Measurements from ENCODE around the gene ARHGEF25. TPM values are rescaled to one million over a fixed set of nuclear protein-coding genes. Genes with fewer than 3 reads are reported as not detected.

ARHGEF25 gene
- total and polyA plus RNA-seq, 2 of the 13 experiments (the other 11 are each of a cell fraction or from before 2014, with no cell fraction given) = 11.5 to 12.5 TPM

DNA sequence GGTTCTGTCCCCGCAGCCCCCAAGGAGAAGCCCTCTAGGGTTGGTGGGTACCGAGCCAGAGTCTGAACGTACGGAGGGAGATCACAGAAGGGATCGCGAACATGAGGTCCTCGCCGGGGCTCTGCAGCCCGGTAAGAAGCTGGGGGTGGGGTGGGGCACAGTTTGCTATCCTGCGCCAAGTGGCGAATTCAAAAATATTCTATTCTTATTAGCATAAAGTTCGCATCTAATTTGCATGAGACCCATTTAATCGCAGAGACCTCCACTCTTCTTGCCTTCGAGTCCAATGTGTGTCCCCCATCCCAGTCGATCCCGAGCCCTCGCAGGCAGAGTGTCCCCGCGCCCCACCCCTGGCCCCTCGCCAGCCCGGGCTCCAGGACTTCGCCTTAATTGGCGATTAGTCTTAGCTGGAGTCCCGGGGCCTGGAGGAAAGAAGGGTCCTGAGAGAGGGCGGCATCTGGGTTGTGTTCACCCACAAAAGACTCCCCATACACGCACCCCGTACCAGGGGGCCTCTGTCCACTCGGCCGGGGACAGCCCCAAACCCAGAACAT, 604 bp upstream of the ARHGEF25 start (continued):
- TF ChIP-seq, protein P1, sequence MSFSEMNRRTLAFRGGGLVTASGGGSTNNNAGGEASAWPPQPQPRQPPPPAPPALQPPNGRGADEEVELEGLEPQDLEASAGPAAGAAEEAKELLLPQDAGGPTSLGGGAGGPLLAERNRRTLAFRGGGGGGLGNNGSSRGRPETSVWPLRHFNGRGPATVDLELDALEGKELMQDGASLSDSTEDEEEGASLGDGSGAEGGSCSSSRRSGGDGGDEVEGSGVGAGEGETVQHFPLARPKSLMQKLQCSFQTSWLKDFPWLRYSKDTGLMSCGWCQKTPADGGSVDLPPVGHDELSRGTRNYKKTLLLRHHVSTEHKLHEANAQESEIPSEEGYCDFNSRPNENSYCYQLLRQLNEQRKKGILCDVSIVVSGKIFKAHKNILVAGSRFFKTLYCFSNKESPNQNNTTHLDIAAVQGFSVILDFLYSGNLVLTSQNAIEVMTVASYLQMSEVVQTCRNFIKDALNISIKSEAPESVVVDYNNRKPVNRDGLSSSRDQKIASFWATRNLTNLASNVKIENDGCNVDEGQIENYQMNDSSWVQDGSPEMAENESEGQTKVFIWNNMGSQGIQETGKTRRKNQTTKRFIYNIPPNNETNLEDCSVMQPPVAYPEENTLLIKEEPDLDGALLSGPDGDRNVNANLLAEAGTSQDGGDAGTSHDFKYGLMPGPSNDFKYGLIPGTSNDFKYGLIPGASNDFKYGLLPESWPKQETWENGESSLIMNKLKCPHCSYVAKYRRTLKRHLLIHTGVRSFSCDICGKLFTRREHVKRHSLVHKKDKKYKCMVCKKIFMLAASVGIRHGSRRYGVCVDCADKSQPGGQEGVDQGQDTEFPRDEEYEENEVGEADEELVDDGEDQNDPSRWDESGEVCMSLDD (CRISPR knock-in tag; IDR thresholded peaks at IDR 0.05; ENCODE audit: borderline replicate concordance) = no peak
- TF ChIP-seq ZC3H4 (CRISPR knock-in tag; IDR thresholded peaks at IDR 0.05; ENCODE audit: borderline replicate concordance) = no peak

DNA sequence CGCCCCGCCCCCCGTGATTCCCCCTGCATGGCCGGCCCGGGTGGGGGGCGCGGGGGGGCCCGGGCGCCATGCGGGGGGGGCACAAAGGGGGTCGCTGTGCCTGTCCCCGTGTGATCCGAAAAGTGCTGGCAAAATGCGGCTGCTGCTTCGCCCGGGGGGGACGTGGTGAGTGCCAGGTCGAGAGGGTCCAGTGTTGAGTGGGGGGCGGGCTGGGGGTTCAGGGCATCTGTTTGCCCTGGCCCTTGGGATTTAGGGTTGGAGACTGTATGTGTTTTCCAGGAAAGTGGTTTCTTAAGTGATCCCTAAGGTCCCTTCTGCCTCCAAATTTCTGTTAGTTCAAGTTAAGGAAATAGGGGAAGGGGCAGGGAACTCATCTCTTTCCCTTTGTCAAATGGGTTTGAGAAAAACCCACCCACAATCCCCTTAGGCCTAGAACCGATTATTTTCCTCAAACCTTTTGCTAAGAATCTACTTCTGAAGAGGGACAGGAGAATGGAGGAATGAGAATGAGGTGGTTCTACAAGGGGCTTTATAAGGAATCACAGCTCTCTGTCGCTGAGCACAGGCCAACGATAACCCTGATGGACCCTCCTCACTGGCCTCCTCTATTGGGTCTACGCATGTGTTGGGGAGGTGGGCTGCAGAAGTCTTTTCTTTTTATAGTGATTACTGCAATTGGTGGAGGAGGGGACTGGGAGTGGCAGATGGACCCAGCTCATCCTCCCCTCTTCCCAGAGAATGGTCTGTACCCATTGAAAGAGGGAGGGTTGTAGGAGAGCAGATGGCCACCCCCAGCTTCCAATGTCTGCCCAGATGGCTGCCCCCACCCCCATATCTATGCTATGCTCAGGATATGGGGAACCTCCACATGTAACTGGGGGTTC, 834 bp downstream of the ARHGEF25 start:
- H2AFZ ChIP-seq (ENCODE audit: low read length) = no peak overlapping the region
- POLR2A ChIA-PET = interaction anchor here (0.9 to 2.8 kb wide), 10 partner anchors 8 to 160 kb away, joined by 3 to 26 read pairs (median 6); partner anchors contain the start of genes DCTN2, DDIT3, EEF1AKMT3 and METTL1

More for the DNA sequence above, 834 bp downstream of the ARHGEF25 start:
- TF ChIP-seq, protein P2, sequence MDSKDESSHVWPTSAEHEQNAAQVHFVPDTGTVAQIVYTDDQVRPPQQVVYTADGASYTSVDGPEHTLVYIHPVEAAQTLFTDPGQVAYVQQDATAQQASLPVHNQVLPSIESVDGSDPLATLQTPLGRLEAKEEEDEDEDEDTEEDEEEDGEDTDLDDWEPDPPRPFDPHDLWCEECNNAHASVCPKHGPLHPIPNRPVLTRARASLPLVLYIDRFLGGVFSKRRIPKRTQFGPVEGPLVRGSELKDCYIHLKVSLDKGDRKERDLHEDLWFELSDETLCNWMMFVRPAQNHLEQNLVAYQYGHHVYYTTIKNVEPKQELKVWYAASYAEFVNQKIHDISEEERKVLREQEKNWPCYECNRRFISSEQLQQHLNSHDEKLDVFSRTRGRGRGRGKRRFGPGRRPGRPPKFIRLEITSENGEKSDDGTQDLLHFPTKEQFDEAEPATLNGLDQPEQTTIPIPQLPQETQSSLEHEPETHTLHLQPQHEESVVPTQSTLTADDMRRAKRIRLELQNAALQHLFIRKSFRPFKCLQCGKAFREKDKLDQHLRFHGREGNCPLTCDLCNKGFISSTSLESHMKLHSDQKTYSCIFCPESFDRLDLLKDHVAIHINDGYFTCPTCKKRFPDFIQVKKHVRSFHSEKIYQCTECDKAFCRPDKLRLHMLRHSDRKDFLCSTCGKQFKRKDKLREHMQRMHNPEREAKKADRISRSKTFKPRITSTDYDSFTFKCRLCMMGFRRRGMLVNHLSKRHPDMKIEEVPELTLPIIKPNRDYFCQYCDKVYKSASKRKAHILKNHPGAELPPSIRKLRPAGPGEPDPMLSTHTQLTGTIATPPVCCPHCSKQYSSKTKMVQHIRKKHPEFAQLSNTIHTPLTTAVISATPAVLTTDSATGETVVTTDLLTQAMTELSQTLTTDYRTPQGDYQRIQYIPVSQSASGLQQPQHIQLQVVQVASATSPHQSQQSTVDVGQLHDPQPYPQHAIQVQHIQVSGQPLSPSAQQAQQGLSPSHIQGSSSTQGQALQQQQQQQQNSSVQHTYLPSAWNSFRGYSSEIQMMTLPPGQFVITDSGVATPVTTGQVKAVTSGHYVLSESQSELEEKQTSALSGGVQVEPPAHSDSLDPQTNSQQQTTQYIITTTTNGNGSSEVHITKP (CRISPR knock-in tag; IDR thresholded peaks at IDR 0.05; ENCODE audit: low read depth) = peak; percentile 66; the same call in 1 of the 2 replicates
- no peak for TF ChIP-seq ELF4 (CRISPR knock-in tag; IDR thresholded peaks at IDR 0.05; ENCODE audit: borderline replicate concordance)
- no peak for ATAC-seq
- Histone ChIP-seq H3K4me3 (replicated peaks in 1 of 3; ENCODE audit: insufficient read depth in 1 of 3, low read depth in 2 of 3, low read length in 3 of 3) (peak overlapping the region; percentile 71 to 78 (median 76); a peak in 5 of 6 replicates), H3K36me3 (replicated peaks in 1 of 2; ENCODE audit: control insufficient read depth in 1 of 2, insufficient read depth in 2 of 2, low read length in 2 of 2) (no peaks in the 10 kb centered on the region), H3K4me2 (ENCODE audit: low read depth, low read length) (peak overlapping the region; percentile 73), H3K9ac (ENCODE audit: insufficient read depth, low read depth, low read length) (peak overlapping the region; percentile 67), H3K27ac (ENCODE audit: extremely low read length, insufficient read depth, low read length) (no peak overlapping the region), H3K4me1 (ENCODE audit: insufficient read depth, low read length) (peaks cover 32% of the 10 kb centered on the region), H3K9me3 (ENCODE audit: low read length) (no peaks in the 10 kb centered on the region), H4K20me1 (ENCODE audit: insufficient read depth, low read length) (no peaks in the 10 kb centered on the region), H3K27me3 (ENCODE audit: control insufficient read depth in 1 of 2, insufficient read depth in 2 of 2, low read length in 2 of 2) (peaks cover 0 to 19% of the 10 kb centered on the region in 2 experiments; a peak in 2 of 5 replicates), H3K79me2 (ENCODE audit: insufficient read depth, low read length) (no peaks in the 10 kb centered on the region)
- intact Hi-C loops (cut with micrococcal nuclease; ENCODE audit: unreplicated experiment) (no loop called here), in situ Hi-C loops (cut with HindIII; ENCODE audit: extremely low pct_ligation_motif_present, low pct_unique_long_range_greater_than_20kb) (no loop called here)
- no peak for FAIRE-seq
- WGBS (ENCODE audit: low lambda C conversion rate) = 30% methylated on average over 10 of the region's 23 CpGs
- DNase-seq (ENCODE audit: low spot score) = no peak
- TSS peak; percentile 83 for BruUV-seq (replicated peaks)
- CTCF ChIA-PET (ENCODE audit: low intra/inter-chr PET ratio, low total read pairs) = no interaction called here
